NCI-H1092 treated with DMSO at 0.1 percent for 48 hours (cell line): Measurements from ENCODE around the gene KCNJ12.
"Not testable (repeated sequence)": the region's sequence is repeated elsewhere in the genome, so short reads cannot be mapped to it uniquely, and the experiment has no call there.

ENCODE experiments used
- DNase-seq: peaks from one replicate; lab custom pipeline; 2025; lab: John Stamatoyannopoulos, UW

Gene KCNJ12

GRCh38 chr17:21408224-21408623 lies 32.1 kb downstream of the KCNJ12 start:
- DNase-seq, result not testable (repeated sequence)

GRCh38 chr17:21408766-21409300 lies 32.7 kb downstream of the KCNJ12 start:
- not testable (repeated sequence) for DNase-seq

GRCh38 chr17:21409388-21409787 lies 33.2 kb downstream of the KCNJ12 start:
- DNase-seq, result not testable (repeated sequence)

- not testable (repeated sequence) for DNase-seq
Observed at GRCh38 chr17:21409971-21410370, 33.8 kb downstream of the KCNJ12 start.

GRCh38 chr17:21410371-21410770 lies 34.2 kb downstream of the KCNJ12 start:
- DNase-seq, result not testable (repeated sequence)

GRCh38 chr17:21410906-21411678 lies 34.9 kb downstream of the KCNJ12 start:
- not testable (repeated sequence) for DNase-seq

GRCh38 chr17:21411679-21412205 lies 35.6 kb downstream of the KCNJ12 start:
- not testable (repeated sequence) for DNase-seq

- not testable (repeated sequence) for DNase-seq
Observed at GRCh38 chr17:21412207-21412681, 36.1 kb downstream of the KCNJ12 start.

- not testable (repeated sequence) for DNase-seq
Observed at GRCh38 chr17:21413570-21414279, 37.6 kb downstream of the KCNJ12 start.

- not testable (repeated sequence) for DNase-seq
Observed at GRCh38 chr17:21414616-21415015, 38.5 kb downstream of the KCNJ12 start.

GRCh38 chr17:21415166-21415990 lies 39.2 kb downstream of the KCNJ12 start:
- not testable (repeated sequence) for DNase-seq

- DNase-seq, result not testable (repeated sequence)
Observed at GRCh38 chr17:21416471-21416981, 40.4 kb downstream of the KCNJ12 start.

GRCh38 chr17:21417349-21417748 lies 41.2 kb downstream of the KCNJ12 start:
- DNase-seq, result not testable (repeated sequence)

- no peak for DNase-seq
Observed at GRCh38 chr17:21417921-21418320, 41.8 kb downstream of the KCNJ12 start.

GRCh38 chr17:21418446-21419298 lies 42.5 kb downstream of the KCNJ12 start:
- no peak for DNase-seq

- no peak for DNase-seq
Observed at GRCh38 chr17:21419299-21420239, 43.4 kb downstream of the KCNJ12 start.

GRCh38 chr17:21420503-21421090 lies 44.4 kb downstream of the KCNJ12 start:
- not testable (repeated sequence) for DNase-seq

GRCh38 chr17:21421421-21422310 lies 45.5 kb downstream of the KCNJ12 start:
- DNase-seq, result not testable (repeated sequence)
